Tibial nerve (tissue), 3 donors: Measurements from ENCODE around the gene MTFMT.

Experiments
- CTCF ChIP-seq, 5 experiments: fragments of 200-600 bp in 3 of 5; fragments of 450-650 bp in 2 of 5; sonication (generic) in 3 of 5; IDR thresholded peaks; one replicate each; pipeline ENCODE4 v1.5.1; 2016 to 2019; ENCODE audit warnings: antibody characterized with exemption in 5 of 5, mild to moderate bottlenecking in 3 of 5, moderate library complexity in 2 of 5
- POLR2A ChIP-seq, 2 donors: fragments of 450-650 bp; IDR thresholded peaks; one replicate each; pipeline ENCODE4 v1.6.1; 2017; ENCODE audit warnings: antibody characterized with exemption in 2 of 2, mild to moderate bottlenecking in 2 of 2, moderate library complexity in 2 of 2

- no peak for TF ChIP-seq CTCF (IDR thresholded peaks at IDR 0.05)
- no peak for TF ChIP-seq POLR2A (IDR thresholded peaks at IDR 0.05)
These were observed 58.7 kb downstream of the MTFMT start for GRCh38 chr15:64970698-64971097.
